ENCODE measurements around the gene RAD23A.

Gene RAD23A

DNA sequence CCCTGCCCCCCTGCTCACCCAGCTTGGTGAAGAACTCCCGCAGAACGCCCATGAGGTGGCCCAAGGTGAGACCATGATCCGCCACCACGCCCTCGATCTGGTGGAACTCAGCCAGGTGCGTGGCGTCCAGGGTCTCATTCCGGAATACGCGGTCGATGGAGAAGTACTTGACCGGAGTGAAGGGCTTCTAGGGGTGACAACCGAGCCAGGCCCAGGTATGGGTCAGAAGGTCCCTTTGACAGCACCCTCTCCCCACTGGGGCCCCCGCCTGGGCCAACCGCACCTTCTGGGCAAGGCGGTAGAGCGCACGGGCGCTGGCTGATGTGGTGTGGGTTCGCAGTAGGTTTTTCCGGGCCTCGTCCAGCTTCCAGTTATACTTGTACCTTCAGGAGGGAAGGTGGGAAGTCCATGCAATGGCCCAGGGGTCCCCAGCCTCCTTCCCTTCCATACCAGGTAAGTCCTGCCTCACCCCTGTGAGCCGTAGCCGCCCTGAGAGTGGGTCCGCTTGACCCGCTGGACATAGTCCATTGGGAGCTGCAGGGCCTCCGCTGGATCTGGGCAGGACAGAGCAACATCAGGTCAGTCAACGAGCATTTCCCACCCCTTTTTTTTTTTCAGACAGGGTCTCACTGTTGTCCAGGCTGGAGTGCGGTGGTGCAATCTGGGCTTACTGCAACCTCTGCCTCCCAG, 20.9 kb upstream of the RAD23A start:
- H3K4me3 ChIP-seq (ENCODE audit: low read depth, low read length), result no peak overlapping the region
- DNase-seq (ENCODE audit: low read depth), result no peak
- TF ChIP-seq, protein P1, sequence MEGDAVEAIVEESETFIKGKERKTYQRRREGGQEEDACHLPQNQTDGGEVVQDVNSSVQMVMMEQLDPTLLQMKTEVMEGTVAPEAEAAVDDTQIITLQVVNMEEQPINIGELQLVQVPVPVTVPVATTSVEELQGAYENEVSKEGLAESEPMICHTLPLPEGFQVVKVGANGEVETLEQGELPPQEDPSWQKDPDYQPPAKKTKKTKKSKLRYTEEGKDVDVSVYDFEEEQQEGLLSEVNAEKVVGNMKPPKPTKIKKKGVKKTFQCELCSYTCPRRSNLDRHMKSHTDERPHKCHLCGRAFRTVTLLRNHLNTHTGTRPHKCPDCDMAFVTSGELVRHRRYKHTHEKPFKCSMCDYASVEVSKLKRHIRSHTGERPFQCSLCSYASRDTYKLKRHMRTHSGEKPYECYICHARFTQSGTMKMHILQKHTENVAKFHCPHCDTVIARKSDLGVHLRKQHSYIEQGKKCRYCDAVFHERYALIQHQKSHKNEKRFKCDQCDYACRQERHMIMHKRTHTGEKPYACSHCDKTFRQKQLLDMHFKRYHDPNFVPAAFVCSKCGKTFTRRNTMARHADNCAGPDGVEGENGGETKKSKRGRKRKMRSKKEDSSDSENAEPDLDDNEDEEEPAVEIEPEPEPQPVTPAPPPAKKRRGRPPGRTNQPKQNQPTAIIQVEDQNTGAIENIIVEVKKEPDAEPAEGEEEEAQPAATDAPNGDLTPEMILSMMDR (IDR thresholded peaks at IDR 0.05; ENCODE audit: low read depth, low read length), result no peak
- TF ChIP-seq MYC (IDR thresholded peaks at IDR 0.05; ENCODE audit: low read depth, low read length) (no peak), POLR2A (IDR thresholded peaks at IDR 0.05; ENCODE audit: extremely low read depth, insufficient read length) (no peak)
- TF ChIP-seq, protein P2, sequence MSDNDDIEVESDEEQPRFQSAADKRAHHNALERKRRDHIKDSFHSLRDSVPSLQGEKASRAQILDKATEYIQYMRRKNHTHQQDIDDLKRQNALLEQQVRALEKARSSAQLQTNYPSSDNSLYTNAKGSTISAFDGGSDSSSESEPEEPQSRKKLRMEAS (IDR thresholded peaks at IDR 0.05; ENCODE audit: low read depth, low read length), result no peak

DNA sequence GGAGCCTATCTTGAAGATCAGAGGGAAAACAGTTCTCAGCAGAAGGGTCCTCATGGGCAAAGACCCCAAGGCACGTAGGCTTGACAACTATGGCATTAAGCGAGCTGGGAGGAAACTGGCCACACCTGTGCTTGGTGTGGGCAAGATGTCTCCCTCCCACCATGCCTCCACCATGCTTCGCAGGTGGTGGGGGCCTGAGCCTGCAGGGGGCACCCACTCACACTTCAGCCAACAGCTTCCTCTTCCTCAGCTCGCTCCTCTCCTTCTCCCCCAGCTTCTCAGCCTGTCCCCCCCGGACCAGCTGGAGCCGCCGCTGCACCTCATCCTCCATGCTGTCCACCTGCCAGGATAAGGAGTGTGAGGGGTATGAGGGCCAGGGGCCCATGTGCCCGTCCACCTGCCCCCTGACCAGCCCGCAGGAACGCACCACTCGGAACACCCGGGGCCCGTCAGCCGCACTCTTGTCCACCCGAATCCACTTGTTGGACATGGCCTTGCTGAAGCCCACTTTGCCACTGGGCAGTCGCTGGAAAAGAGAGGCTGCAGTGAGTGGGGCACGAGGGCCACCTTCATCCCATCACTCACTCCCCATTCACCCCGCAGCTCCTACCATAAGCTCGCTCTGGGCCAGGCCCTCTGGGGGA, 15.5 kb upstream of the RAD23A start:
- DNase-seq (ENCODE audit: low read depth), result peak; percentile 55
- no peak for TF ChIP-seq POLR2A (IDR thresholded peaks at IDR 0.05; ENCODE audit: extremely low read depth, insufficient read length)
- peak; percentile 48; the same call in 1 of the 2 replicates for TF ChIP-seq MYC (IDR thresholded peaks at IDR 0.05; ENCODE audit: low read depth, low read length)
- TF ChIP-seq, protein P2 (IDR thresholded peaks at IDR 0.05; ENCODE audit: low read depth, low read length), result peak; percentile 64
- TF ChIP-seq, protein P1 (IDR thresholded peaks at IDR 0.05; ENCODE audit: low read depth, low read length), result peak; percentile 39

DNA sequence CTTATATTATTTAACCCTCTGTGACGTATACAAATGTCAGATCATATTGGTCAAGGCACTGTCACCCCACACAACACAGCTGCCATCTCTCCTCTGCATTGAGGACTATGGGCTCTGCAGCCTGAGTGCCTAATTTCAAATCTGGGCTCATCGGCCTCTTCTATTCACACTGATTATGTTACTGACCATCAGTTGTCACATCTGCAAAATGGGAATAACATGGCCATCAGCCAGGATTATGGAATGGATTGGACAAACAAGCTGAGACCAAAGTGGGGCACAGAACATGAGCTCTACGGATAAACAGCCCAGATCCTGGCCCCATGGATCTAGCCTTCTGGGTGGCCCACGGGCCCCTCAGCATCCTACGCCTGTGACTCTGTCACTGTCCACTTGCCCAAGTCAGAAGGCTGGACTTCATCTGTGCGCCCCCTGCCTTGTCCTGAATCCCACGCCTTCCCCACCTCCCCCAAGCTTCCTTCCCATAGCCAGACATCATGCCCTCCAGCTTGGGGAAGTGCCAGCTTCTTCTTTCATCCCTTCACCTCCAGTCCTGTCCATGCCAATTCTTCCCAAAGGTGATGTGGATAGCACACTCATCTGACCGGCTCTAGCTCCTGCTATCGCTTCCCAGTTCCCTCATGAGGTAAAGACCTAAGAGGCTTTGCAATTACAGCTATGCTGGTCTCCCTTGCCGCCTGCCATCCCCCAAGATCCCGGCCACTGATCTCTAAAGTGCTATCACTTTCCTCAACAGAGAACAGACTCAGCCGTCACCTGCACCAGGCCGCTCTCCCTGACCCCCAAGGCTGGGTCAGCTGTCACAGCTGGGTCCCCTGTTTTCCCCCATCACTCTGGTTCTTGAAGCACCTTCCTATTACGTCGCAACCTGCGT, 13.0 kb upstream of the RAD23A start:
- DNase-seq (ENCODE audit: low read depth), result no peak
- peak overlapping the region; percentile 95 for H3K4me3 ChIP-seq (ENCODE audit: low read depth, low read length)
- TF ChIP-seq, protein P1 (IDR thresholded peaks at IDR 0.05; ENCODE audit: low read depth, low read length), result no peak

More for the DNA sequence above, 15.5 kb upstream of the RAD23A start:
- peak overlapping the region; percentile 25 for H3K4me3 ChIP-seq (ENCODE audit: low read depth, low read length)

DNA sequence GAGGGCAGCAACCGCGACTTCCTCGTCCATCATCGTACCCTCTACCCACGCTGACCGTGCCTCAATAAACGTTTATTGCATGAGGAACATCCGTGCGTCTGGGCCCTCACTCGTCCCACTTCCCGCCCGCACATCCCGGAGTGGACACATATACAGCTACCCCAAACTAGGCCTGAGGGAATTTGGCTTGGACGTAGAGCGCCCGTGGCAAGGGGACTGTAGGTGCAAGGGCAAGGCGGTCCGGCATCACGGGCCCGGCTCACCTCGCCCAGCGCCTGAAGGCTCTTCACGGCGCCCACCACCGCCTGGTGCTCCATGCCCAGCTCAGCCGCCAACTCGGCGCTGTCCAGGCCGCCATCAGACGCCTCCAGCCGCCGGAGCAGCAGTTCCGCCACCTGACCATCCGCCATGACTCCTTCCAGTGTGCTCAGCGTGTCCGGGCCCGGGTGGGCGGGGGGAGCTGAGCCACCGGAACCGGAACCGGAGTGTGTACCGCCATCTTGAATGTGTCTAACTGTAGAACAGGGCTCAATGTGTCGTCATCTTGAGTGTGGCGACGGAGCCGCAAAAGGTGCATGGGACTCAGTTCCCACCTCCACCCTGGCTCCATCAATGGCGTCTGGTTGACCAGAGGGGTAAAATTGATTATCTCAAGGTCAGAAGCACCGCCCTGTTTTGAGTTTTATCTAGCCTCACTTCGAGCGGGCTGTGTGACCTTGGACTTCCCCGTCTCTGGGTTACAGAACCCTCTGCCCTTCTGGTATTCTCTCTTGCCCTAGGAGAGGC, 12.2 kb upstream of the RAD23A start, which contains the start of gene FARSA:
FARSA (minus strand) TSS at position 425 of the 786 bp plus-strand sequence; CDS start at position 410, 15 bp downstream.
- peak within 1 kb of the TSS; percentile 95 for H3K4me3 ChIP-seq (ENCODE audit: low read depth, low read length)
- DNase-seq (ENCODE audit: low read depth), result peak; percentile 93
- peak; percentile 93 for TF ChIP-seq POLR2A (IDR thresholded peaks at IDR 0.05; ENCODE audit: extremely low read depth, insufficient read length)
- TF ChIP-seq, protein P2 (IDR thresholded peaks at IDR 0.05; ENCODE audit: low read depth, low read length), result peak; percentile 78
- TF ChIP-seq MYC (IDR thresholded peaks at IDR 0.05; ENCODE audit: low read depth, low read length), result peak; percentile 92
- TF ChIP-seq, protein P1 (IDR thresholded peaks at IDR 0.05; ENCODE audit: low read depth, low read length), result no peak

DNA sequence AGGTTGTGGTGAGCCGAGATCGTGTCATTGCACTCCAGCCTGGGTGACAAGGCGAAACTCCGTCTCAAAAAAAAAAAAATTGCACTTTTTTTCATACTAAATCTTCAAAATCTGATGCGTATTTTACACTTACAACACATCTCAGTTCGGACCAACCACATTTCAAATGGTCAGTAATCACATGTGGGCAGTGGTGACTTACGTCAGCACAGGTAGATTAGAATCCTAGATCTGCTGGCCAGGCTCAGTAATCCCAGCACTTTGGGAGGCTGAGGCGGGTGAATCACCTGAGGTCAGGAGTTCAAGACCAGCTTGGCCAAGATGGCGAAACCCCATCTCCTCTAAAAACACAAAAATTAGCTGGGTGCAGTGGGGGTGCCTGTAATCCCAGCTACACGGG, 10.6 kb upstream of the RAD23A start:
- no peak overlapping the region for H3K4me3 ChIP-seq (ENCODE audit: low read depth, low read length)
- TF ChIP-seq, protein P1 (IDR thresholded peaks at IDR 0.05; ENCODE audit: low read depth, low read length), result no peak
- TF ChIP-seq, protein P2 (IDR thresholded peaks at IDR 0.05; ENCODE audit: low read depth, low read length), result no peak
- TF ChIP-seq POLR2A (IDR thresholded peaks at IDR 0.05; ENCODE audit: extremely low read depth, insufficient read length), result no peak
- TF ChIP-seq MYC (IDR thresholded peaks at IDR 0.05; ENCODE audit: low read depth, low read length), result no peak
- DNase-seq (ENCODE audit: low read depth), result no peak
